CD14-positive monocyte (primary cell): Measurements from ENCODE around the gene TMEM45B. TPM values are rescaled to one million over a fixed set of nuclear protein-coding genes. Genes with fewer than 3 reads are reported as not detected.

Experiments used
- DNase-seq, 3 donors: peaks; one replicate each; pipeline ENCODE4 v3.0.0-alpha.2; 2011 to 2022
- H2AFZ ChIP-seq: 2 replicates; pipeline ENCODE4 v1.6.0; 2012; ENCODE audit warnings: mild to moderate bottlenecking, low read depth, low read length, inconsistent platforms; ENCODE audit not compliant: insufficient read depth, poor library complexity, severe bottlenecking
- H3K27ac ChIP-seq, 2 donors: 1 replicate in 1 of 2; 2 replicates in 1 of 2; pipeline ENCODE4 v1.5.1; 2012 to 2013; ENCODE audit warnings: low read length in 2 of 2, control low read depth in 1 of 2, inconsistent platforms in 1 of 2, low read depth in 1 of 2, mild to moderate bottlenecking in 1 of 2
- H3K27me3 ChIP-seq, 2 donors: one replicate each; pipeline versions ENCODE4 v1.6.0 to v1.6.1; 2011 to 2013; ENCODE audit warnings: low read length in 2 of 2; ENCODE audit not compliant: control insufficient read depth in 2 of 2, insufficient read depth in 2 of 2
- H3K36me3 ChIP-seq, 2 donors: replicated peaks in 1 of 2; 1 replicate in 1 of 2; 2 replicates in 1 of 2; pipeline versions ENCODE4 v1.5.1 to v1.6.1; 2012 to 2013; ENCODE audit warnings: low read length in 2 of 2, control low read depth in 1 of 2, inconsistent platforms in 1 of 2, mild to moderate bottlenecking in 1 of 2; ENCODE audit not compliant: insufficient read depth in 2 of 2, control insufficient read depth in 1 of 2
- H3K4me1 ChIP-seq, 2 donors: 1 replicate in 1 of 2; 2 replicates in 1 of 2; pipeline versions ENCODE4 v1.5.1 to v1.6.1; 2012 to 2013; ENCODE audit warnings: low read length in 2 of 2, control low read depth in 1 of 2, inconsistent platforms in 1 of 2, mild to moderate bottlenecking in 1 of 2, moderate library complexity in 1 of 2; ENCODE audit not compliant: insufficient read depth in 2 of 2, control insufficient read depth in 1 of 2
- H3K4me2 ChIP-seq: replicated peaks from 2 replicates; pipeline ENCODE3; 2012; ENCODE audit warnings: low read length, moderate library complexity, mild to moderate bottlenecking; ENCODE audit not compliant: poor library complexity, severe bottlenecking; ENCODE audit errors: extremely low read depth
- H3K4me3 ChIP-seq, 3 experiments: fragments of 200-600 bp in 1 of 3; sonication (generic) in 1 of 3; replicated peaks in 1 of 3; 1 replicate in 2 of 3; 2 replicates in 1 of 3; pipeline ENCODE4 v1.5.1; 2011 to 2013; ENCODE audit warnings: low read length in 3 of 3, mild to moderate bottlenecking in 3 of 3, control low read depth in 2 of 3, low read depth in 2 of 3, inconsistent platforms in 1 of 3, moderate library complexity in 1 of 3
- H3K79me2 ChIP-seq: 2 replicates; pipeline ENCODE4 v1.6.0; 2012; ENCODE audit warnings: mild to moderate bottlenecking, control low read depth, inconsistent platforms, low read length, moderate library complexity; ENCODE audit not compliant: insufficient read depth
- H3K9ac ChIP-seq: 2 replicates; pipeline ENCODE4 v1.6.0; 2017; ENCODE audit warnings: low read length, mild to moderate bottlenecking; ENCODE audit not compliant: insufficient read depth, poor library complexity, severe bottlenecking
- H3K9me3 ChIP-seq, 2 donors: replicated peaks in 1 of 2; 1 replicate in 1 of 2; 2 replicates in 1 of 2; pipeline versions ENCODE4 v1.5.1 to v1.6.1; 2012 to 2013; ENCODE audit warnings: low read length in 2 of 2, control low read depth in 1 of 2; ENCODE audit not compliant: control insufficient read depth in 1 of 2, insufficient read depth in 1 of 2
- H4K20me1 ChIP-seq: 2 replicates; pipeline ENCODE4 v1.6.0; 2012; ENCODE audit warnings: mild to moderate bottlenecking, low read length, control low read depth, moderate library complexity; ENCODE audit not compliant: insufficient read depth
- H3K27ac Mint-ChIP-seq, 7 donors: one replicate each; pipeline ENCODE4 v1.8.0; 2020; ENCODE audit warnings: mild to moderate bottlenecking in 7 of 7, mixed read lengths in 7 of 7, moderate library complexity in 6 of 7, inconsistent platforms in 2 of 7
- H3K27me3 Mint-ChIP-seq, 3 donors: one replicate each; pipeline ENCODE4 v1.8.0; 2021 to 2022; ENCODE audit warnings: low read depth in 3 of 3, mild to moderate bottlenecking in 3 of 3, mixed read lengths in 3 of 3, moderate library complexity in 3 of 3, inconsistent platforms in 1 of 3
- H3K36me3 Mint-ChIP-seq, 2 donors: one replicate each; pipeline ENCODE4 v1.8.0; 2020; ENCODE audit warnings: mixed read lengths in 2 of 2, inconsistent platforms in 1 of 2, mild to moderate bottlenecking in 1 of 2
- H3K4me1 Mint-ChIP-seq: one replicate; pipeline ENCODE4 v1.8.0; 2020; ENCODE audit warnings: mild to moderate bottlenecking, mixed read lengths
- H3K4me3 Mint-ChIP-seq, 2 donors: one replicate each; pipeline ENCODE4 v1.8.0; 2020; ENCODE audit warnings: mild to moderate bottlenecking in 2 of 2, mixed read lengths in 2 of 2, moderate library complexity in 1 of 2
- H3K9me3 Mint-ChIP-seq, 7 donors: one replicate each; pipeline ENCODE4 v1.8.0; 2020 to 2022; ENCODE audit warnings: mixed read lengths in 7 of 7, mild to moderate bottlenecking in 6 of 7, moderate library complexity in 6 of 7, inconsistent platforms in 2 of 7
- WGBS: methylation state at CpG from one replicate; pipeline ENCODE4 v1.1.5; 2013; ENCODE audit warnings: missing lambda C conversion rate; ENCODE audit not compliant: insufficient coverage; 5-methylcytosine and 5-hydroxymethylcytosine counted together
- intact Hi-C, 2 donors: fragments of 100-400 bp; cut with micrococcal nuclease; formaldehyde crosslinking; loops; one replicate each; pipeline versions ENCODE4 v1.15.0 to v1.15.1; 2023
- polyA plus RNA-seq, 3 donors: library from polyadenylated mRNA; depleted of rRNA in 1 of 3; unstranded in 2 of 3; stranded (reverse) in 1 of 3; fragments of 300-500 nt in 2 of 3; fragments of >200 nt in 1 of 3; fragmentation: Illumina TruSeq in 2 of 3; gene quantifications; 1 replicate in 2 of 3; 2 replicates in 1 of 3; pipeline ENCODE4 v1.2.3, GENCODE V29; 2012 to 2021
- TF ChIP-seq, protein P1 (sequence below): fragments of 200-600 bp; IDR thresholded peaks from one replicate; pipeline ENCODE4 v1.8.0; 2022; ENCODE audit warnings: antibody characterized with exemption, mild to moderate bottlenecking

Gene TMEM45B
- polyA plus RNA-seq, 3 donors, result 0.24 to 1.7 (median 0.56) TPM

DNA sequence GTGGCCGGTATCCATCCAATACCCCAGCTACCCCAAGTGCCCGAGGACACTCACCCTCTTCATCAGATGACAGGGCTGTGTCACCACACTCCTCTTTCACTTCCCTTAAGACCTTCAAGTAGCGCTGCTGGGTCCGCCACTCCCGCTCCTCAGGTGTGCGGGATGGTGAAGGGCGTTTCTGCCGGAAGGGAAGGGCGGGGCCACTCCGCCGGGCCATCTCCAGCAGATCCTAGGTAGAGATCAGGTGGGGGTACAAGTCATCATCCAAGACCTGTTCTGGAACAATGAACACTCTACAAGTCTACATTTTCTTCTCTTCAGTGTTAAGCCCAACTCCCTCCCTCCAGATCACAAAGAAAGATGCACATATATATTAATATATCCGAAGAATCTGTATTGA lies 69.7 kb downstream of the TMEM45B start:
- Histone ChIP-seq H2AFZ (no peak overlapping the region), H3K27ac (no peak overlapping the region), H3K27me3 (no peaks in the 10 kb centered on the region), H3K9ac (no peak overlapping the region), H3K4me1 (no peaks in the 10 kb centered on the region), H4K20me1 (no peaks in the 10 kb centered on the region), H3K79me2 (no peaks in the 10 kb centered on the region), H3K4me3 (no peak overlapping the region), H3K9me3 (no peaks in the 10 kb centered on the region), H3K36me3 (peaks cover 97 to 100% of the 10 kb centered on the region in 2 donors), H3K4me2 (no peak overlapping the region)
- no peaks in the 10 kb centered on the region for H3K4me1 Mint-ChIP-seq
- DNase-seq, result no peak
- no peak overlapping the region for H3K4me3 Mint-ChIP-seq
- H3K27ac Mint-ChIP-seq, result no peak overlapping the region
- H3K9me3 Mint-ChIP-seq, result peaks cover 0 to 2% (median 0%) of the 10 kb centered on the region in 7 donors
- peaks cover 94 to 98% of the 10 kb centered on the region in 2 donors for H3K36me3 Mint-ChIP-seq
- TF ChIP-seq, protein P1, sequence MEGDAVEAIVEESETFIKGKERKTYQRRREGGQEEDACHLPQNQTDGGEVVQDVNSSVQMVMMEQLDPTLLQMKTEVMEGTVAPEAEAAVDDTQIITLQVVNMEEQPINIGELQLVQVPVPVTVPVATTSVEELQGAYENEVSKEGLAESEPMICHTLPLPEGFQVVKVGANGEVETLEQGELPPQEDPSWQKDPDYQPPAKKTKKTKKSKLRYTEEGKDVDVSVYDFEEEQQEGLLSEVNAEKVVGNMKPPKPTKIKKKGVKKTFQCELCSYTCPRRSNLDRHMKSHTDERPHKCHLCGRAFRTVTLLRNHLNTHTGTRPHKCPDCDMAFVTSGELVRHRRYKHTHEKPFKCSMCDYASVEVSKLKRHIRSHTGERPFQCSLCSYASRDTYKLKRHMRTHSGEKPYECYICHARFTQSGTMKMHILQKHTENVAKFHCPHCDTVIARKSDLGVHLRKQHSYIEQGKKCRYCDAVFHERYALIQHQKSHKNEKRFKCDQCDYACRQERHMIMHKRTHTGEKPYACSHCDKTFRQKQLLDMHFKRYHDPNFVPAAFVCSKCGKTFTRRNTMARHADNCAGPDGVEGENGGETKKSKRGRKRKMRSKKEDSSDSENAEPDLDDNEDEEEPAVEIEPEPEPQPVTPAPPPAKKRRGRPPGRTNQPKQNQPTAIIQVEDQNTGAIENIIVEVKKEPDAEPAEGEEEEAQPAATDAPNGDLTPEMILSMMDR, result no peak
- WGBS, result 100% methylated on average over 2 of the region's 12 CpGs
- intact Hi-C loops, result no loop called here
- no peaks in the 10 kb centered on the region for H3K27me3 Mint-ChIP-seq

DNA sequence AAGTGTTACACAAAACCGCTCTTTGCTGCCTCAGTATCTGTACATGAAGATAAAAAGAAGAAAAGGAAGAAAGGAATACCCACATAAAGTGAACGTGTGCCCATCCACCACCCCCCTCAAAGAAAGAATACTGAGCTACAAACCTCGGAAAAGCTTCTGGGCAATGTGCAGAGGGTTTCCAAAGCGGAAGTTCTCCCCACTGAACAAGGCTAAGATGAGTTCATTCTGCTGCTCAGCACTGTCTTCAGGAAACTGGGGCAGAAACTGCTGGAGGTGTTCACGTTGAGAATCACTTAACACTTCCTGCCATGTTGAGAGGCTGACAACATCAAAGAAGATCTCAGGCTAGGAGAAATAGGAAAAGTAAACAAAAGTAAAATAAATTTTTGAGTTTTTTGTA lies 72.8 kb downstream of the TMEM45B start:
- Histone ChIP-seq H3K4me3 (no peak overlapping the region), H3K9me3 (no peaks in the 10 kb centered on the region), H3K27ac (no peak overlapping the region), H3K36me3 (peaks cover 87 to 97% of the 10 kb centered on the region in 2 donors), H3K4me1 (no peaks in the 10 kb centered on the region), H2AFZ (no peak overlapping the region), H3K79me2 (peaks cover 7% of the 10 kb centered on the region), H4K20me1 (no peaks in the 10 kb centered on the region), H3K27me3 (no peaks in the 10 kb centered on the region), H3K9ac (no peak overlapping the region), H3K4me2 (no peak overlapping the region)
- TF ChIP-seq, protein P1, result no peak
- no peak for DNase-seq
- 100% methylated on average over 2 of the region's 5 CpGs for WGBS
- Mint-ChIP-seq H3K4me3 (no peak overlapping the region), H3K27ac (no peak overlapping the region), H3K4me1 (no peaks in the 10 kb centered on the region), H3K9me3 (no peaks in the 10 kb centered on the region), H3K27me3 (peaks cover 0 to 2% (median 0%) of the 10 kb centered on the region in 3 donors), H3K36me3 (peaks cover 86 to 90% of the 10 kb centered on the region in 2 donors)
- intact Hi-C loops, result no loop called here
